ENCODE measurements around the gene SMPDL3A. TPM values are rescaled to one million over a fixed set of nuclear protein-coding genes. Genes with fewer than 3 reads are reported as not detected.

Gene SMPDL3A
- total RNA-seq, 1 donor: 23.5 TPM

DNA sequence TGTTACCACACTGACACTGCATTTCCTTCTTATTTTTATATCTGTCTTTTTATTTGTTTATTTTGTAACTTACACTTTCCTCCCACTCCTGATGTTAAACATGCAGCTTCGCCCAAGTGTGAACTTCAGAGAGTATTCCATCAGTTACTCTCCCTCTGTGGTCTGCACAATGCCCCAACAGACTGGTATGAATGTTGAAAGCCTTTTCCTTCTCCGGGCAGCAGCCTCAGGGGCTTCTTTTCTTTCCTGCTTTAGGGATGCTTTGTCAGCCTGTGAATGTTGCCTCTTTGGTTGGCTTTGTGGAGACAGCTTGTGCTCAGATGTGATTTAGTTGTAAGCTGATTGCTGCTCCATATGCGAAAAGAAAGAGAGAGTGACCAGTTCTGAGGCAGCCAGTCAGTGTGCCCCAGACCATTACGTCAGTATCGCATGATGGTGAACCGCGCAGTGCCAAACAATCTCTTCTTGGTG is 44.0 kb downstream of the SMPDL3A start:
- DNase-seq (ENCODE audit: insufficient read length, low spot score, missing footprints): no peak
- Histone ChIP-seq H3K36me3 (ENCODE audit: insufficient read depth, low read length) (no peaks in the 10 kb centered on the region), H2AFZ (ENCODE audit: low read length) (no peak overlapping the region), H4K20me1 (ENCODE audit: insufficient read depth, low read length) (no peaks in the 10 kb centered on the region), H3K4me1 (ENCODE audit: insufficient read depth, low read length) (no peaks in the 10 kb centered on the region), H3K27ac (ENCODE audit: low read depth, low read length) (no peak overlapping the region), H3K79me2 (ENCODE audit: insufficient read depth, low read length) (no peaks in the 10 kb centered on the region), H3K27me3 (ENCODE audit: insufficient read depth, low read length) (peaks cover 5% of the 10 kb centered on the region), H3K9me3 (ENCODE audit: low read depth, low read length) (no peaks in the 10 kb centered on the region), H3K4me2 (ENCODE audit: insufficient read depth, low read length) (no peak overlapping the region), H3K4me3 (ENCODE audit: insufficient read depth, low read length) (no peak overlapping the region)
- TF ChIP-seq, protein P1, sequence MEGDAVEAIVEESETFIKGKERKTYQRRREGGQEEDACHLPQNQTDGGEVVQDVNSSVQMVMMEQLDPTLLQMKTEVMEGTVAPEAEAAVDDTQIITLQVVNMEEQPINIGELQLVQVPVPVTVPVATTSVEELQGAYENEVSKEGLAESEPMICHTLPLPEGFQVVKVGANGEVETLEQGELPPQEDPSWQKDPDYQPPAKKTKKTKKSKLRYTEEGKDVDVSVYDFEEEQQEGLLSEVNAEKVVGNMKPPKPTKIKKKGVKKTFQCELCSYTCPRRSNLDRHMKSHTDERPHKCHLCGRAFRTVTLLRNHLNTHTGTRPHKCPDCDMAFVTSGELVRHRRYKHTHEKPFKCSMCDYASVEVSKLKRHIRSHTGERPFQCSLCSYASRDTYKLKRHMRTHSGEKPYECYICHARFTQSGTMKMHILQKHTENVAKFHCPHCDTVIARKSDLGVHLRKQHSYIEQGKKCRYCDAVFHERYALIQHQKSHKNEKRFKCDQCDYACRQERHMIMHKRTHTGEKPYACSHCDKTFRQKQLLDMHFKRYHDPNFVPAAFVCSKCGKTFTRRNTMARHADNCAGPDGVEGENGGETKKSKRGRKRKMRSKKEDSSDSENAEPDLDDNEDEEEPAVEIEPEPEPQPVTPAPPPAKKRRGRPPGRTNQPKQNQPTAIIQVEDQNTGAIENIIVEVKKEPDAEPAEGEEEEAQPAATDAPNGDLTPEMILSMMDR (IDR thresholded peaks at IDR 0.05; ENCODE audit: extremely low read depth, low read depth, low read length): no peak

DNA sequence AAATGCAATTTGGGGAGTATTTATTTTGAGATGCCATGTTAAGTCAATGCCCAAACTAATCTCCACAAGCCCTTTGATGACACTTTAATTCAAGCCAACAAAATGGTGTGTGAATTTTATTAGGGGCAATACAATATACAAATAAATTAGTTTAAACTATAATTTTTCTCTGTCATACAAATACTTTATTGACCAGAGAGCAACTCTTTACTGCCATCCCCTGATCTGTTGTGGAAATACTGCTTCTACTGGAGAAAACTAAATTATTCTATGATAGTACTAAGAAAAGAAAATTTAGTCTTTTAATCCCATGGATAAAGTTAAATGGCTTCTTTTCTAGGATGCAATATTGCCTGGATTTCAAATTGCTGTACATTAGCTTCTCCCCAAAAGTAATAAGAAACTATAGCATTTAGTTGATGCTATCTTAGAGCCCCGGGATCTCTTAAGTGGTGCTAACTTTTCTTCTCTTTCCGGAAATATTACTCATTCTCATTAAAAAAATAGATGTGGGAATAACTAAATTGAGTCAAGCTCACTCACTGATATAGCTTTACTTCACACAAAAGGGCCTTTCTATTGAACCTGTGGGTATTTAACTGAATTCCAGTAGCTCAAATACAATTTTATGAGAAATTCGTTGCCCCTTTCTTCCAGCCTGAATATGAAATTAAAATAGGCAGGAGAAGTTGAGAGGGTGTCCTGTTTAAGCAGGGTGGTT is 49.2 kb downstream of the SMPDL3A start:
- no peaks in the 10 kb centered on the region for H3K4me1 ChIP-seq (ENCODE audit: insufficient read depth, low read length)
- H4K20me1 ChIP-seq (ENCODE audit: insufficient read depth, low read length): no peaks in the 10 kb centered on the region
- H2AFZ ChIP-seq (ENCODE audit: low read length): no peak overlapping the region

DNA sequence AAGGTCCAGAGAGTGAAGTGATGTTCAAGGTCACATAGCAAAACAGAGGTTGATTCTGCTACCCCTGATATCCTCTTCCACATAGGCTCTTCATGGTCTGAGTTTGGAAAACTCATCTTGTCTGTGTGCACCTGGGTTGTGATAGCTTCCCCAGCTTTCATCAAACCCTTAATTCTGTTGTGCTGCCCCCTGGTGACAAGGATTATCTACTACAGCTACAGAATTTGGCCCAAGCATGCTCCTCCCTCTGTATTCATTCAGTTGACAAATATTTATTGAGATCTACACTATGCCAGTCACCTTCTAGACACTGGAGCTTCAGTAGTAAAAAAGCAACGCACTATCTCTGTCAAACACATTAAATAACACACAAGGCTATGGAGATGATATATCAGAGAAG is 50.4 kb downstream of the SMPDL3A start:
- TF ChIP-seq, protein P1 (IDR thresholded peaks at IDR 0.05; ENCODE audit: extremely low read depth, low read depth, low read length): peak; percentile 64
- DNase-seq (ENCODE audit: insufficient read length, low spot score, missing footprints): peak; percentile 83

More for the DNA sequence above, 49.2 kb downstream of the SMPDL3A start:
- H3K79me2 ChIP-seq (ENCODE audit: insufficient read depth, low read length): no peaks in the 10 kb centered on the region
- no peaks in the 10 kb centered on the region for H3K9me3 ChIP-seq (ENCODE audit: low read depth, low read length)
- peaks cover under 1% of the 10 kb centered on the region for H3K27me3 ChIP-seq (ENCODE audit: insufficient read depth, low read length)
- no peak for DNase-seq (ENCODE audit: insufficient read length, low spot score, missing footprints)
- H3K4me3 ChIP-seq (ENCODE audit: insufficient read depth, low read length): no peak overlapping the region
- no peaks in the 10 kb centered on the region for H3K36me3 ChIP-seq (ENCODE audit: insufficient read depth, low read length)
- H3K27ac ChIP-seq (ENCODE audit: low read depth, low read length): no peak overlapping the region
- H3K4me2 ChIP-seq (ENCODE audit: insufficient read depth, low read length): no peak overlapping the region
- TF ChIP-seq, protein P1 (IDR thresholded peaks at IDR 0.05; ENCODE audit: extremely low read depth, low read depth, low read length): peak; percentile 55

DNA sequence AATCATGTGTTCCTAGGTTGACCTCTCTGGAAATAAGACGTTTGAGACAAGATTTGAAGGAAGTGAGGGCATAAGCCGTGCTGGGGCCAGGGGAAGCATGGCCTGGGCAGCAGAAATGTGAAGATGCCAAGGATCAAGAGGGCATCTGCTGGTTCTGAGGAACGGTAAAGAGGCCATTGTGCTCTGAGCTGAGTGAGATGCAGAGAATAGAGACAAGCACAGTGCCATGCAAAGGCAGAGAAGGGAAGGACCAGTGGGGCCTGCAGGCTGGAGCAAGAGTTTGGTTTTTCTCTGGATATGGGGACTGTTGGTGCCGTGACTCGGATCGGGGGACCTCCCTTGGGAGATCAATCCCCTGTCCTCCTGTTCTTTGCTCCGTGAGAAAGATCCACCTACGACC is 50.8 kb downstream of the SMPDL3A start:
- no peaks in the 10 kb centered on the region for H3K36me3 ChIP-seq (ENCODE audit: insufficient read depth, low read length)
- no peaks in the 10 kb centered on the region for H3K79me2 ChIP-seq (ENCODE audit: insufficient read depth, low read length)
- no peaks in the 10 kb centered on the region for H3K27me3 ChIP-seq (ENCODE audit: insufficient read depth, low read length)
- no peak overlapping the region for H3K4me3 ChIP-seq (ENCODE audit: insufficient read depth, low read length)
- H3K4me2 ChIP-seq (ENCODE audit: insufficient read depth, low read length): no peak overlapping the region
- no peak overlapping the region for H2AFZ ChIP-seq (ENCODE audit: low read length)
- no peaks in the 10 kb centered on the region for H3K9me3 ChIP-seq (ENCODE audit: low read depth, low read length)
- TF ChIP-seq, protein P1 (IDR thresholded peaks at IDR 0.05; ENCODE audit: extremely low read depth, low read depth, low read length): no peak
- no peak overlapping the region for H3K27ac ChIP-seq (ENCODE audit: low read depth, low read length)
- no peaks in the 10 kb centered on the region for H3K4me1 ChIP-seq (ENCODE audit: insufficient read depth, low read length)
- H4K20me1 ChIP-seq (ENCODE audit: insufficient read depth, low read length): no peaks in the 10 kb centered on the region
- no peak for DNase-seq (ENCODE audit: insufficient read length, low spot score, missing footprints)

More for the DNA sequence above, 50.4 kb downstream of the SMPDL3A start:
- H3K4me1 ChIP-seq (ENCODE audit: insufficient read depth, low read length): no peaks in the 10 kb centered on the region
- no peaks in the 10 kb centered on the region for H3K9me3 ChIP-seq (ENCODE audit: low read depth, low read length)
- H3K79me2 ChIP-seq (ENCODE audit: insufficient read depth, low read length): no peaks in the 10 kb centered on the region
- no peak overlapping the region for H3K4me3 ChIP-seq (ENCODE audit: insufficient read depth, low read length)
- no peak overlapping the region for H2AFZ ChIP-seq (ENCODE audit: low read length)
- no peaks in the 10 kb centered on the region for H3K36me3 ChIP-seq (ENCODE audit: insufficient read depth, low read length)
- H3K4me2 ChIP-seq (ENCODE audit: insufficient read depth, low read length): no peak overlapping the region
- H4K20me1 ChIP-seq (ENCODE audit: insufficient read depth, low read length): no peaks in the 10 kb centered on the region
- no peaks in the 10 kb centered on the region for H3K27me3 ChIP-seq (ENCODE audit: insufficient read depth, low read length)
- H3K27ac ChIP-seq (ENCODE audit: low read depth, low read length): no peak overlapping the region

Data from osteoblast (primary cell).